ENCODE measurements around the gene DAP. TPM values are rescaled to one million over a fixed set of nuclear protein-coding genes. Genes with fewer than 3 reads are reported as not detected.

DAP gene
- polyA plus RNA-seq, 1 donor (not counting 4 experiments of a cell fraction or from before 2014, with no cell fraction given): 30.4 TPM

DNA sequence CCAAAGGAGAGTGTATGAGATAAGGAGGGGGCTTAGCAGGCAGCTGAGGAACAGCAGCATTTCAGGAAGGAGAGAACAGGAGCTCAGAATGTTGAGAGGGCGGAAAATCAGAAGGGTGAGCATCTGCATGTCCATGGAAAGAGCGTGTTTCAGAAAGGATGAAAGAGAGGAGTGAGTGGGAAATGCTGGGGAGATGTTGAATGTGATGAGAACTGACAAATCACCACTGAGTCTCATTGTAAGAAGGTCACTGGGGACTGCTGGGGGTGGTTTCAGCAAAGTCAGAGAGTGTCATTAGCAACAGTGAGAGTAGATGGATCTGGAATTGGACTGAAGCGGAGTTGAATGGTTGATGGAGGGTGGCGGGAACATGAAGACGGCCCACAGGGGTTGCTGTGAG, 131.4 kb downstream of the DAP start:
- Histone ChIP-seq H3K79me2 (ENCODE audit: control insufficient read depth, insufficient read depth, low read length) (no peaks in the 10 kb centered on the region), H3K27ac (ENCODE audit: control insufficient read depth, insufficient read depth, low read length) (no peak overlapping the region), H3K9me3 (ENCODE audit: control insufficient read depth, low read depth, low read length) (peaks cover 7% of the 10 kb centered on the region), H3K4me1 (ENCODE audit: control insufficient read depth, extremely low read depth, insufficient read depth, low read length) (peaks cover 9% of the 10 kb centered on the region), H3K9ac (ENCODE audit: control insufficient read depth, extremely low read depth, insufficient read depth, low read length) (no peak overlapping the region), H3K4me3 (ENCODE audit: control insufficient read depth in 2 of 3, extremely low read depth in 1 of 3, insufficient read depth in 2 of 3, low read depth in 1 of 3, low read length in 3 of 3) (no peak overlapping the region), H4K20me1 (ENCODE audit: control insufficient read depth, extremely low read depth, insufficient read depth, low read length) (no peaks in the 10 kb centered on the region), H3K4me2 (ENCODE audit: control insufficient read depth, extremely low read depth, insufficient read depth, low read depth, low read length) (no peak overlapping the region), H2AFZ (ENCODE audit: control insufficient read depth, low read length) (no peak overlapping the region), H3K36me3 (ENCODE audit: control insufficient read depth in 2 of 2, extremely low read depth in 1 of 2, insufficient read depth in 2 of 2, low read length in 2 of 2) (no peaks in the 10 kb centered on the region), H3K9me1 (ENCODE audit: control insufficient read depth, extremely low read depth, insufficient read depth, low read length) (no peaks in the 10 kb centered on the region), H3K27me3 (ENCODE audit: control insufficient read depth, extremely low read depth, insufficient read depth, low read length) (no peaks in the 10 kb centered on the region)
- no peak for TF ChIP-seq EZH2 (IDR thresholded peaks at IDR 0.05; ENCODE audit: low read length)
- TF ChIP-seq, protein P1, sequence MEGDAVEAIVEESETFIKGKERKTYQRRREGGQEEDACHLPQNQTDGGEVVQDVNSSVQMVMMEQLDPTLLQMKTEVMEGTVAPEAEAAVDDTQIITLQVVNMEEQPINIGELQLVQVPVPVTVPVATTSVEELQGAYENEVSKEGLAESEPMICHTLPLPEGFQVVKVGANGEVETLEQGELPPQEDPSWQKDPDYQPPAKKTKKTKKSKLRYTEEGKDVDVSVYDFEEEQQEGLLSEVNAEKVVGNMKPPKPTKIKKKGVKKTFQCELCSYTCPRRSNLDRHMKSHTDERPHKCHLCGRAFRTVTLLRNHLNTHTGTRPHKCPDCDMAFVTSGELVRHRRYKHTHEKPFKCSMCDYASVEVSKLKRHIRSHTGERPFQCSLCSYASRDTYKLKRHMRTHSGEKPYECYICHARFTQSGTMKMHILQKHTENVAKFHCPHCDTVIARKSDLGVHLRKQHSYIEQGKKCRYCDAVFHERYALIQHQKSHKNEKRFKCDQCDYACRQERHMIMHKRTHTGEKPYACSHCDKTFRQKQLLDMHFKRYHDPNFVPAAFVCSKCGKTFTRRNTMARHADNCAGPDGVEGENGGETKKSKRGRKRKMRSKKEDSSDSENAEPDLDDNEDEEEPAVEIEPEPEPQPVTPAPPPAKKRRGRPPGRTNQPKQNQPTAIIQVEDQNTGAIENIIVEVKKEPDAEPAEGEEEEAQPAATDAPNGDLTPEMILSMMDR (optimal IDR thresholded peaks at IDR 0.05 in 1 of 3, IDR thresholded peaks at IDR 0.05 in 1 of 3, conservative IDR thresholded peaks at IDR 0.05 in 1 of 3; ENCODE audit: extremely low read depth in 1 of 3, insufficient read depth in 2 of 3, low read length in 3 of 3): no peak
- DNase-seq (ENCODE audit: low read depth, low spot score) (no peak), FAIRE-seq (no peak)
- dilution Hi-C loops (cut with MboI; ENCODE audit: extremely low pct_ligation_motif_present, low sequenced_read_pairs): no loop called here

Small RNAs within 50 kb of the gene (small RNA-seq; reads per million reads assigned to genes)
- 0 reads per million in 3 experiments for gene AC012629.4 (ENCODE audit: insufficient read length in 3 of 3, low read depth in 3 of 3, low replicate concordance in 1 of 3)

Other genes starting within 250 kb of the DAP start
- gene ANKRD33B, start 197.2 kb downstream of the DAP start, polyA plus RNA-seq: 0.97 to 2.0 TPM (median 1.9 TPM) in 3 replicates

All from keratinocyte (primary cell).